Measurements from ENCODE around the gene PLA2G6.

GRCh38 chr22:38138961-38139360 lies 42.7 kb downstream of the PLA2G6 start:
- no peak for TF ChIP-seq CTCF (IDR thresholded peaks at IDR 0.05)
- no peak for TF ChIP-seq POLR2A (IDR thresholded peaks at IDR 0.05)

All from adrenal gland (tissue), 5 donors.